Activated naive CD4-positive, alpha-beta T cell treated with anti-CD3 and anti-CD28 coated beads for 36 hours (primary cell): ENCODE results near the gene MYO5B. TPM values are rescaled to one million over a fixed set of nuclear protein-coding genes. Genes with fewer than 3 reads are reported as not detected.

Experiments
- CTCF ChIA-PET: fragments of 350-600 bp; sonication (Branson Sonifier 250); formaldehyde crosslinking; loops from one replicate; lab custom pipeline; 2021; ENCODE audit warnings: antibody characterized with exemption; lab: Charles Lee
- DNase-seq: peaks from one replicate; pipeline ENCODE4 v3.0.0-alpha.2; 2020
- H3K27ac Mint-ChIP-seq: one replicate; pipeline ENCODE4 v1.8.0; 2021; ENCODE audit warnings: mild to moderate bottlenecking, mixed read lengths
- H3K27me3 Mint-ChIP-seq: one replicate; pipeline ENCODE4 v1.8.0; 2021; ENCODE audit warnings: low read depth, mixed read lengths
- H3K36me3 Mint-ChIP-seq: one replicate; pipeline ENCODE4 v1.8.0; 2021; ENCODE audit warnings: low read depth, mixed read lengths
- H3K4me1 Mint-ChIP-seq: one replicate; pipeline ENCODE4 v1.8.0; 2021; ENCODE audit warnings: low read depth, mixed read lengths
- H3K4me3 Mint-ChIP-seq: one replicate; pipeline ENCODE4 v1.8.0; 2021; ENCODE audit warnings: mild to moderate bottlenecking, moderate library complexity, mixed read lengths
- H3K9me3 Mint-ChIP-seq: one replicate; pipeline ENCODE4 v1.8.0; 2021; ENCODE audit warnings: mixed read lengths
- intact Hi-C: fragments of 100-400 bp; cut with micrococcal nuclease; formaldehyde crosslinking; loops from one replicate; pipeline ENCODE4 v1.15.1; 2023
- total RNA-seq, 2 experiments: library from RNA; stranded (reverse); gene quantifications; one replicate each; pipeline ENCODE4 v1.2.3, GENCODE V29; 2021

Gene MYO5B
- total RNA-seq, 2 experiments from 2014 or later, result 0.02 to 0.12 TPM

DNA sequence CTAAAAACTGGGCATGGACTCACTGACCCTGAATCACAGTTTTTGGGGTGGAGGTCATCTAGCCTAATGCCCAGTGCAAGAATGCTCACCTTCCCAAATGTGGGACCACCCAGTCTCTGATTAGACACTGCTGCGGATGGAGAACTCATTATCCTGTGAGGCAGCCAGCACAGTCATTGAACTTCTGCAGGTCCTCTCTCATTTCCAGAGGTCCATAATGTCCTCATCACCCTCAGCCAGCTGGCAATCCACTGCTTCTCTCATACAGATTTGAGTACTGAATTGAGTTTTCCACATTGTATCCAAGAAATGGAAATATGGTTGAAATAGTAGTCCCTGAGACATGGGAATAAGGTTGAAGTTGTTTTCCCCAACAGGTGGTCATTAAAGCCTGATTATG is 5.0 kb upstream of the MYO5B start:
- H3K4me3 Mint-ChIP-seq, result no peak overlapping the region
- CTCF ChIA-PET, result no interaction called here
- H3K9me3 Mint-ChIP-seq, result peaks cover 2% of the 10 kb centered on the region
- intact Hi-C loops, result loop anchor here (5.0 kb wide), 3 partner anchors 88 to 688 kb away; no protein-coding TSS in a partner anchor
- peaks cover 45% of the 10 kb centered on the region for H3K27me3 Mint-ChIP-seq
- DNase-seq, result no peak
- no peak overlapping the region for H3K27ac Mint-ChIP-seq
- peaks cover 16% of the 10 kb centered on the region for H3K4me1 Mint-ChIP-seq
- no peaks in the 10 kb centered on the region for H3K36me3 Mint-ChIP-seq

DNA sequence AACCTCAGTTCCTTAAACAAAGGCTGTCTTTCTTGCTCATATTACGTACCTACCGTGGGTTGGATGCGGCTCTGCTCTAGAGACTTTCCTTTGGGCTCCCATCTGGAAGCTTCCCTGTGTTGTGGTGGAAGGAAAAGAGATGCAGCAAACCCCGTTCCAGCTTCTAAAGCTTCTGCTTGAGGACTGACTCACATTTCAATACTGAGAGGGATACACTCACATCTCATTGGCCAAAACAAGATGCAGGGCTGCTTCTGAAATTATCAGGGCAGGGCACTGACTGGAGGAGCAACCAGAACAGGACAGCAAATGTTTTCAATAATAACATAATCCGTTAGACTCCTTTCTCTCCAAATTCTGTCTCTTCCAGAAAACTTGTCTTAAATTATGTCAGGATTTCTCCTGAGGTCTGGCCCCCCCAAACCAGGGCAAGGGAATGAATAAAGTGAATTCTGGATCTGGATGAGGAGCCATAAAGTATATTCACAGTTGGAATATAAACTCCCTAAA is 4.5 kb upstream of the MYO5B start:
- no peak for DNase-seq
- Mint-ChIP-seq H3K9me3 (peaks cover 2% of the 10 kb centered on the region), H3K27ac (no peak overlapping the region), H3K36me3 (no peaks in the 10 kb centered on the region), H3K27me3 (peaks cover 40% of the 10 kb centered on the region), H3K4me1 (peaks cover 14% of the 10 kb centered on the region), H3K4me3 (no peak overlapping the region)
- intact Hi-C loops, result no loop called here
- CTCF ChIA-PET, result no interaction called here

DNA sequence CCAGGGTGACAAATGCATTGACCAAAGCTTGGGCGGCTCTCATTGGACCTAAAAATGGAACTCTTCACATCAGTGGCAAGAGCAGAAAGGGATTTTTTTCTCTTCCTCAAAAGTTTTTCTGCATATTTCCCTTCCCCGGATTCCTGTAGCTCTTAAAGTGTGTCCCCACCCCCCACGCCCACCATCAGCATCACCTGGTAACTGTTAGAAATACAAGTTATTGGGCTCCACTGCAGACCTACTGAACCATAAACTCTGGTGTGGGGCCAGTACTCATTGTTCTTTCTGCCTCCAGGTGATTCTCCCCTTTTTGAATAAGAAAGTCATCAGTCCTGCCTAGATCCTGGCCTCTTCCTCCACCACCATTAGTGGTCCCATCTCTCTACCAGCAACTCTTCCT is 1.3 kb upstream of the MYO5B start:
- Mint-ChIP-seq H3K27ac (no peak overlapping the region), H3K36me3 (no peaks in the 10 kb centered on the region), H3K4me3 (no peak overlapping the region), H3K4me1 (peaks cover 10% of the 10 kb centered on the region), H3K27me3 (peaks cover 52% of the 10 kb centered on the region), H3K9me3 (peaks cover 2% of the 10 kb centered on the region)
- intact Hi-C loops, result no loop called here
- no peak for DNase-seq
- CTCF ChIA-PET, result interaction anchor here (0.5 to 3.1 kb wide), 11 partner anchors 10 to 282 kb away, joined by 3 to 13 read pairs (median 5); no protein-coding TSS in a partner anchor

DNA sequence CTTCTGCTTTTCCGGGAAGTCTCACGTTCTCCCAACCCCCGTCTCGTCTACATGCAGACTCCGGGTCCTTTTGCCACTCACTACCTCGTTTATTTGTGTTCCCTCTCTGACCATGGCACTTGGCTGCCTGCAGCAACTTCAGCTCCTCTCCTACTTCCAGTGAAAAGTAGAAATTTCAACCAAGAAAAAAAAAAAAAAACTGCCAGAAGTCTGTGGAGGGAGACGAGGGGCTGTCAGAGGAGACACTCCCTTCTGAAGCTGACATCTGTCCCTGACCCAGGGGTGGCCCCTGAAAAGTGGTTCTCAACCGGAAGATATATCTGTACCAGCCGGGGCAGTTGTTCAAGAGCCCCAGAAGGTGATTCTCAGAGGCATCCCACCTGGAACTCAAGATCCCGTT is 742 bp upstream of the MYO5B start:
- H3K4me1 Mint-ChIP-seq, result peaks cover 10% of the 10 kb centered on the region
- intact Hi-C loops, result loop anchor here (1.0 kb wide), 1 partner anchor 186 kb away; no protein-coding TSS in a partner anchor
- no peaks in the 10 kb centered on the region for H3K36me3 Mint-ChIP-seq
- CTCF ChIA-PET, result interaction anchor here (0.6 to 3.1 kb wide), 17 partner anchors 8 to 685 kb away, joined by 3 to 15 read pairs (median 4); no protein-coding TSS in a partner anchor
- no peak for DNase-seq
- peaks cover 52% of the 10 kb centered on the region for H3K27me3 Mint-ChIP-seq
- no peaks in the 10 kb centered on the region for H3K9me3 Mint-ChIP-seq
- peak overlapping the region; percentile 57 for H3K4me3 Mint-ChIP-seq
- no peak overlapping the region for H3K27ac Mint-ChIP-seq

DNA sequence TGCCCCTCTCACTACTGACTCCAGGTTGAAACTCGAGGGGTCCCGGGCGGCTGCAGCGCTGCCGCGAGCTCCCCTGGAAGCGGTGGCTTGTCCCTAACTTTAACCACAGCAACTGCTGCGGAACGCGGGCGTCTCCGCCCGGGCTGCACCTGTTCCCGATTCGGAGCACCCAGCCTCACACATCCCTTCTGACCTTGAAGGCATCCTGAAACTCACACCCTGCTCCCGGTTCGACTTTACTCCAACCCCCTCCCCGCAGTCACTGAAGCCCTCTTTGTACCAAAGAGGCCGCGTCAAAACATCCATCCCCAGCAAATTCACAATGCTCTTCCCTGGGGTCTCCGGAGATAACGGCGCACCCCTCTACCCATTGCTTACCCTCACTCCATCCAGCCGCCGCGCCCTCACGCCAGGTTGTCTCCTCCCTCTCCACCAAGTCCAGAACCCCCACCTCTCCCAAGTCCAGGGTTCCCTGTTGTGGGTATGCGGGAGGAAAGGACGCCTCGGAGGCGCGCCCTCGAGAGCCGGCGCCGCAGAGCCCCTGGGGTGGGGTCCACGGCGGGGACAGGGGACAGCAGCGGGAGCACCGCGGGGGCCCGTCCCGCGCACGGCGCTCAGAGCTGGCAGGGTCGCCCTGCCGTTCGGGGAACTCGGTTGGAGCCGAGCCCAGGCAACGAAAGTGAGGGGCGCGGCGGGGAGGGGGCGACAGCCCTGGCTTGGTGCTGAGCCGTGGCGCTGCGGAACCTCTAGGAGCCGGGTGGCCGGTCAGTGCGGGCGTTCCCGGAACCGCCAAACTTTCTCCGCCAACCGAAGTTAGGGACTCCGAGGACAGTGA is 934 bp downstream of the MYO5B start:
- no peaks in the 10 kb centered on the region for H3K9me3 Mint-ChIP-seq
- H3K27me3 Mint-ChIP-seq, result peaks cover 45% of the 10 kb centered on the region
- H3K4me3 Mint-ChIP-seq, result peak overlapping the region; percentile 32
- H3K27ac Mint-ChIP-seq, result no peak overlapping the region
- H3K36me3 Mint-ChIP-seq, result no peaks in the 10 kb centered on the region
- CTCF ChIA-PET, result interaction anchor here (0.9 to 3.1 kb wide), 6 partner anchors 10 to 686 kb away, joined by 3 to 15 read pairs (median 8); no protein-coding TSS in a partner anchor
- intact Hi-C loops, result no loop called here
- peaks cover 15% of the 10 kb centered on the region for H3K4me1 Mint-ChIP-seq
- DNase-seq, result peak; percentile 20

DNA sequence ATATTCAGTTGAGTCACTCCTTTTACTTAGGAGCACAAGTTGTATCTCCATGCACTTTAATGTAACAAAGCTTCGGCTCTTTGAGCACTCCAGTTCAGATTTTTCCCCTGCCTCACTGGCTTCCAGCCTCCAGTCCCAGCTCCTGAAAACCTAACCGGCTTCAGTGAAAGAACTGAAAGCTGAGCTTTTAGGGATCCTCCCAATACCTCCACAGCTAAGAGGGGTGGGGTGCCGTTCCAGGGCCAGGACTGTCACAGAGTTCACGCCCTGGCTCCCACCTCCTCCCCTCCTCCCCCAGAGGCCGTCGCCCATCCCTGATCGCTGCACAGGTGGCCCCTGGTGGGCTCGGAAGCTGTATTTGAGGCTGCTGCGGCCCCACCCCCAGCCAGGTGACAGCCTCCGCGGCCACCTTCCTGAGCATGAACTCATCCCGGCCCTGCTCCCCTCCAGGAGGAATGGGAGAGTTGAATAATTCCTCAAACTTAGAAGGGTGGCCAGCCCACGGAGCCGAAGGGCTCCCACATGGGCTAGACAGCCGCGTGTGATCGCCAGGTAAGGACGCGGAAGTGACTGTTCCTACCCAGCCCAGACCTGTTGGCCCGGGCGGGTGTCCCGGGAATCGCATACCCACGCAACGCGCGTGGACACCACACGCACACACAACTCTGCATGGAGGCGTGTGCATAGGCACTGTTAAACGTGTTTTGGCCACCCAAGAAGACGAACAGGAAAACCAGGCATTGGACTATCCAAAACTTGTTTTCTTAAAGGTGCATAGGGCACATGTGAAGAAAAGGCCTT is 1.8 kb downstream of the MYO5B start:
- peaks cover 15% of the 10 kb centered on the region for H3K4me1 Mint-ChIP-seq
- CTCF ChIA-PET, result interaction anchor here (2.8 kb wide), 1 partner anchor 10 kb away, joined by 15 read pairs; no protein-coding TSS in a partner anchor
- DNase-seq, result no peak
- H3K4me3 Mint-ChIP-seq, result no peak overlapping the region
- no peaks in the 10 kb centered on the region for H3K36me3 Mint-ChIP-seq
- intact Hi-C loops, result no loop called here
- no peaks in the 10 kb centered on the region for H3K9me3 Mint-ChIP-seq
- peaks cover 48% of the 10 kb centered on the region for H3K27me3 Mint-ChIP-seq
- H3K27ac Mint-ChIP-seq, result no peak overlapping the region

DNA sequence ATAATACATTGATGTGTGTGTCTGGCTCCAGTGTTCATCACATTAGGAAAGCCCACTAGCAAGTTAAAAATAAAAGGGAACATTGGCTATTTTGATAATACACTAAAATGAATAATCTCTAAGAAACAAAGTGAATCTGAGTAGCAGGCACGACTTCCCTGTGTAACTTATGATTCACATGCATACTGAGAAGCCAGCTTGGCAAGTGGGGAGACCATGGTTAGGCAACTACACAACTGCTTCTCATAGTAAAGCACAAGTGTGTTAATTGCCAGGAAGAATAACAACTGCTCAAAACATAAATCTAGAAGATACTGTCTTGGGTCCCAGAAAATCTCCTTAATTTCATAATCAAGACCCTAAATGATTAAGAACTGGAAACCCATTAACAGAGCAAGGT is 4.0 kb downstream of the MYO5B start:
- CTCF ChIA-PET, result interaction anchor here (1.3 kb wide), 1 partner anchor 13 kb away, joined by 4 read pairs; no protein-coding TSS in a partner anchor
- intact Hi-C loops, result no loop called here
- peaks cover 15% of the 10 kb centered on the region for H3K4me1 Mint-ChIP-seq
- H3K27ac Mint-ChIP-seq, result no peak overlapping the region
- H3K9me3 Mint-ChIP-seq, result no peaks in the 10 kb centered on the region
- DNase-seq, result no peak
- no peak overlapping the region for H3K4me3 Mint-ChIP-seq
- peaks cover 37% of the 10 kb centered on the region for H3K27me3 Mint-ChIP-seq
- H3K36me3 Mint-ChIP-seq, result no peaks in the 10 kb centered on the region

DNA sequence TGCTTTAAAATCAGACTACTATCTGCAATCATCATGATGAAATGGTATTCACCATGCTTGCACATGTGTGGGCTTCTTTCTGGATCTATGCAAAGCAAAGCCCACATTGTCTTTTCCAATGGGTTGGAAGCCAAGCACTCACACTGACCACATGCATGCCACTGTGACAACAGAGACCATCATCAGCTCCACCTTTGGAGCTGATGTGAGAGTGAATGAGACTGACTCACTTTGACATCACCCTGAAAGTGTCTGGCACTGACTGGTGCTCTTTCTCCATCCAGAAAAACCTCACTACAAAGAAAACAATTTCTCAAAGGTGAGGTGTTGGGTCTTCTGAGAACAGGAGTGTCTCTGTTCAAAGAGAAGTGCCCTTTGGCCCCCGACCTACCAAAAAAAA is 4.7 kb downstream of the MYO5B start:
- no peak overlapping the region for H3K27ac Mint-ChIP-seq
- intact Hi-C loops, result no loop called here
- no peak overlapping the region for H3K4me3 Mint-ChIP-seq
- peaks cover 30% of the 10 kb centered on the region for H3K27me3 Mint-ChIP-seq
- H3K4me1 Mint-ChIP-seq, result peaks cover 10% of the 10 kb centered on the region
- CTCF ChIA-PET, result interaction anchor here (1.3 kb wide), 1 partner anchor 13 kb away, joined by 4 read pairs; no protein-coding TSS in a partner anchor
- no peaks in the 10 kb centered on the region for H3K9me3 Mint-ChIP-seq
- peak; percentile 8 for DNase-seq
- no peaks in the 10 kb centered on the region for H3K36me3 Mint-ChIP-seq

DNA sequence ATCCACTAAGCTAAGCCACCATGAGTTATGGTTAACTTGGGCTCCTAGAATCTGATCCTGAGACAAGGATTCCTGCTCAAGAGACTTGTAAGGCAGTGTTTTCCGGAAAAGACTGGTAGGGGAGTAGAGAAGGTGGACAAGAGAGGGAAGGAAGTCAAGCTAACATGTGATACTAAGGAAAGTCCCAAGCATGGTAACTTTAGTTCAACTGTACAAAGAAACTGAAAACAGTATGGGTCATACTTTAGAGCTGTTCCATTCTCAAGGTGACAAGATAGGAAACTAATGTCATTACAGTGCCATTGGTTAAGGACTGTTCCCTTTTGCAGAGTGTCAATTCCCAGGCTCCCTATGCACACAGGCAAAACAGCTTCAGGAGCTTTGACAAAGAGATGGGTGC is 5.8 kb downstream of the MYO5B start:
- H3K4me3 Mint-ChIP-seq, result no peak overlapping the region
- peaks cover 28% of the 10 kb centered on the region for H3K27me3 Mint-ChIP-seq
- no peaks in the 10 kb centered on the region for H3K36me3 Mint-ChIP-seq
- intact Hi-C loops, result no loop called here
- H3K27ac Mint-ChIP-seq, result no peak overlapping the region
- no peaks in the 10 kb centered on the region for H3K9me3 Mint-ChIP-seq
- no peak for DNase-seq
- H3K4me1 Mint-ChIP-seq, result peaks cover 9% of the 10 kb centered on the region
- CTCF ChIA-PET, result interaction anchor here (0.8 kb wide), 1 partner anchor 678 kb away, joined by 4 read pairs; no protein-coding TSS in a partner anchor

DNA sequence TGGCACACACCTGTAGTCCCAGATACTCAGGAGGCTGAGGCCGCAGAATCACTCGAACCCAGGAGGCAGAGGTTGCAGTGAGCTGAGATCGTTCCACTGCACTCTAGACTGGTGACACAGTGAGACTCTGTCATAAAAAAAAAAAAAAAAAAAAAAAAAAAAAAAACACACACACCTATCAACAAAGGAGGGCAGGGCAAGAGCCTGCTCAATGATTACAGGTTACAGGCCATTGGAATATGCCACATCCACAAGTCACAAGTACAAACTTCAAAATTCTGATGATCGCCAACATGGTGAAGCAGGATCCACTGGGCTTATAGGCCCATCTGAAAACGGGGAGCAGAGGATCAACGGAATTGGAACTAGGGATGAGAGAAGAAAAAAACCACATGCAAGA is 6.3 kb downstream of the MYO5B start:
- CTCF ChIA-PET, result interaction anchor here (0.8 kb wide), 1 partner anchor 678 kb away, joined by 4 read pairs; no protein-coding TSS in a partner anchor
- intact Hi-C loops, result no loop called here
- Mint-ChIP-seq H3K27me3 (peaks cover 23% of the 10 kb centered on the region), H3K36me3 (no peaks in the 10 kb centered on the region), H3K4me3 (no peak overlapping the region), H3K4me1 (peaks cover 5% of the 10 kb centered on the region), H3K27ac (no peak overlapping the region), H3K9me3 (no peaks in the 10 kb centered on the region)
- no peak for DNase-seq

DNA sequence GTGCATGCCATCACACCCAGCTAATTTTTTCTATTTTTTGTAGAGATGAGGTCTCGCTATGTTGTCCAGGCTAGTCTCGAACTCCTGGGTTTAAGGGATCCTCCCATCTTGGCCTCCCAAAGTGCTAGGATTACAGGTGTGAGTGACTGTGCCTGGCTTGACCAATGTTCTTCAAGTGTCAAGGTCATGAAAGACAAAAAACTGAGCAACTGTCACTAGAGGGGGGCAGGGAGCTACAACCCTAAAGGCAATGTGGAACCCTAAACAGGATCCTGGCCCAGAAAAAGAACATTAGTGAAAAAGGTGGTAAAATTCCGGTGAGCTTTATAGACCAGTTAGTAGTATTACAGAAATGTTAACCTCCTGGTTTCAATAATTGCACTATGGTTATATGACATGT is 7.3 kb downstream of the MYO5B start:
- intact Hi-C loops, result no loop called here
- H3K9me3 Mint-ChIP-seq, result no peaks in the 10 kb centered on the region
- H3K4me1 Mint-ChIP-seq, result peaks cover 4% of the 10 kb centered on the region
- CTCF ChIA-PET, result no interaction called here
- DNase-seq, result no peak
- H3K27me3 Mint-ChIP-seq, result peaks cover 15% of the 10 kb centered on the region
- no peak overlapping the region for H3K27ac Mint-ChIP-seq
- no peak overlapping the region for H3K4me3 Mint-ChIP-seq
- H3K36me3 Mint-ChIP-seq, result no peaks in the 10 kb centered on the region

DNA sequence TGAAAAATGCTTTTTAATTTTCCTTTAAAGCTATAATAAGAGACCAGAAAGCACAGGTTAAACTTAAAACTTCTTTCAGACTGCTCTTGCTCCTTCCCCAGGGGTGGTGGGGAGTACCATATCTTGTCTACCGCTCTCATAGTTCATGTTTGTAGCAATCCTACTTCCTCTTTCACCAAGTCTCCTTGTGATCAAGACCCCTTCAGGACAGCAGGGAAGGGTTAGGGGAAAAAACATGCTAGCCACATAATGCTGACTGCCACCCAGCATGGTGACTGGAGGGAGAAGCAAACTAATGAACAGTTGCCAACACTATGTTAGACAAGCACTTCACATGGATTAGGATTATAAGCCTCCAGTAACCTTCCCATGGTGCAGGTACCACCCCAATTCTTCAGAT is 8.6 kb downstream of the MYO5B start:
- peaks cover 4% of the 10 kb centered on the region for H3K4me1 Mint-ChIP-seq
- peaks cover 10% of the 10 kb centered on the region for H3K27me3 Mint-ChIP-seq
- H3K36me3 Mint-ChIP-seq, result no peaks in the 10 kb centered on the region
- CTCF ChIA-PET, result no interaction called here
- H3K9me3 Mint-ChIP-seq, result no peaks in the 10 kb centered on the region
- no peak overlapping the region for H3K4me3 Mint-ChIP-seq
- intact Hi-C loops, result no loop called here
- no peak for DNase-seq
- H3K27ac Mint-ChIP-seq, result no peak overlapping the region
